HG03039 (cell line): ENCODE results near the gene ASB16.
"Not testable (repeated sequence)": the region's sequence is repeated elsewhere in the genome, so short reads cannot be mapped to it uniquely, and the experiment has no call there.

Source experiments
- ATAC-seq: cut with Tn5 transposase; IDR thresholded peaks from one replicate; pipeline ENCODE4 v1.9.1; 2021; ENCODE audit warnings: mild to moderate bottlenecking, moderate library complexity; ENCODE audit not compliant: unreplicated experiment

The ASB16 gene

GRCh38 chr17:44170499-44171201, at the start of gene ASB16:
Gene ASB16, plus strand, starts transcription at chr17:44170704. Its CDS starts 86 bp downstream, at chr17:44170790.
- no peak for ATAC-seq

GRCh38 chr17:44120851-44121605, 49.5 kb upstream of the ASB16 start:
- ATAC-seq: no peak

- no peak for ATAC-seq
These were observed 48.3 kb upstream of the ASB16 start for GRCh38 chr17:44121997-44122815.

GRCh38 chr17:44122816-44123355, 47.6 kb upstream of the ASB16 start:
- ATAC-seq: peak; percentile 13

- peak; percentile 94 for ATAC-seq
These were observed 47.0 kb upstream of the ASB16 start, which contains the start of gene HDAC5 for GRCh38 chr17:44123356-44124117. Gene HDAC5, minus strand, starts transcription at chr17:44123641. Its CDS starts 6,126 bp downstream, at chr17:44117515.

GRCh38 chr17:44124118-44124438, 46.4 kb upstream of the ASB16 start:
- no peak for ATAC-seq

- no peak for ATAC-seq
These were observed 42.1 kb upstream of the ASB16 start for GRCh38 chr17:44128383-44128782.

GRCh38 chr17:44130693-44131349, 39.7 kb upstream of the ASB16 start:
- no peak for ATAC-seq

- ATAC-seq: not testable (repeated sequence)
These were observed 39.1 kb upstream of the ASB16 start for GRCh38 chr17:44131372-44131771.

GRCh38 chr17:44132275-44132821, 38.2 kb upstream of the ASB16 start:
- no peak for ATAC-seq

GRCh38 chr17:44133918-44134476, 36.5 kb upstream of the ASB16 start:
- ATAC-seq: no peak

- ATAC-seq: no peak
These were observed 35.5 kb upstream of the ASB16 start for GRCh38 chr17:44134752-44135568.

- no peak for ATAC-seq
These were observed 32.4 kb upstream of the ASB16 start for GRCh38 chr17:44137891-44138709.

GRCh38 chr17:44143921-44144320, 26.6 kb upstream of the ASB16 start:
- ATAC-seq: not testable (repeated sequence)

GRCh38 chr17:44144966-44145739, 25.4 kb upstream of the ASB16 start:
- ATAC-seq: no peak

- no peak for ATAC-seq
These were observed 23.8 kb upstream of the ASB16 start for GRCh38 chr17:44146375-44147346.
